KMS-11 (cell line): Measurements from ENCODE around the gene CLN6.

ENCODE experiments used
- H2AFZ ChIP-seq: fragments of 200-600 bp; sonication (generic); 2 replicates; pipeline ENCODE4 v1.6.1; 2016; ENCODE audit warnings: antibody characterized with exemption, mixed run types, low read depth
- H3K27ac ChIP-seq: fragments of 200-600 bp; sonication (generic); 2 replicates; pipeline ENCODE4 v1.6.1; 2016; ENCODE audit warnings: mild to moderate bottlenecking, mixed run types
- H3K27me3 ChIP-seq: fragments of 200-600 bp; sonication (generic); 2 replicates; pipeline ENCODE4 v1.6.1; 2017; ENCODE audit warnings: mild to moderate bottlenecking, low read depth, mixed run types, moderate library complexity; ENCODE audit not compliant: insufficient read depth
- H3K36me3 ChIP-seq: fragments of 200-600 bp; sonication (generic); 2 replicates; pipeline ENCODE4 v1.6.1; 2017; ENCODE audit warnings: mild to moderate bottlenecking, mixed run types; ENCODE audit not compliant: insufficient read depth
- H3K4me1 ChIP-seq: fragments of 200-600 bp; sonication (generic); 2 replicates; pipeline ENCODE4 v1.6.1; 2016; ENCODE audit warnings: mild to moderate bottlenecking, low read depth, mixed run types; ENCODE audit not compliant: poor library complexity, severe bottlenecking
- H3K4me2 ChIP-seq: fragments of 200-600 bp; sonication (generic); 2 replicates; pipeline ENCODE4 v1.7.0; 2016; ENCODE audit warnings: mild to moderate bottlenecking, mixed run types
- H3K4me3 ChIP-seq: fragments of 200-600 bp; sonication (generic); IDR thresholded peaks from 2 replicates; pipeline ENCODE4 v1.6.1; 2017; ENCODE audit warnings: low read depth, low read length, mixed read lengths; ENCODE audit not compliant: insufficient read depth
- H3K79me2 ChIP-seq: fragments of 200-600 bp; sonication (generic); 2 replicates; pipeline ENCODE4 v1.6.1; 2016; ENCODE audit warnings: low read depth, mixed run types; ENCODE audit not compliant: insufficient read depth
- H3K9ac ChIP-seq: fragments of 200-600 bp; sonication (generic); 2 replicates; pipeline ENCODE4 v1.6.1; 2016; ENCODE audit warnings: mild to moderate bottlenecking, mixed run types
- H4K20me1 ChIP-seq: fragments of 200-600 bp; sonication (generic); 2 replicates; pipeline ENCODE4 v1.6.1; 2016; ENCODE audit warnings: mild to moderate bottlenecking, mixed run types; ENCODE audit not compliant: insufficient read depth
- CTCF ChIP-seq: fragments of 200-600 bp; sonication (generic); conservative IDR thresholded peaks from 2 replicates; pipeline ENCODE4 v1.6.1; 2017; ENCODE audit warnings: low read depth, mild to moderate bottlenecking, antibody characterized with exemption, low read length, moderate library complexity, mixed read lengths

Gene CLN6

GRCh38 chr15:68208636-68209240, 20.8 kb downstream of the CLN6 start:
- TF ChIP-seq CTCF: no peak

GRCh38 chr15:68208136-68208535, 21.4 kb downstream of the CLN6 start:
- H3K4me3 ChIP-seq: no peak overlapping the region
- no peak for TF ChIP-seq CTCF
- H2AFZ ChIP-seq: no peak overlapping the region
- H3K27me3 ChIP-seq: no peaks in the 10 kb centered on the region
- no peak overlapping the region for H3K4me2 ChIP-seq
- H4K20me1 ChIP-seq: no peaks in the 10 kb centered on the region
- no peaks in the 10 kb centered on the region for H3K36me3 ChIP-seq
- no peak overlapping the region for H3K27ac ChIP-seq
- no peak overlapping the region for H3K9ac ChIP-seq
- no peaks in the 10 kb centered on the region for H3K4me1 ChIP-seq
- H3K79me2 ChIP-seq: no peaks in the 10 kb centered on the region; the same call in 1 of the 2 replicates

More at GRCh38 chr15:68208636-68209240, 20.8 kb downstream of the CLN6 start:
- no peak overlapping the region for H3K9ac ChIP-seq
- no peak overlapping the region for H2AFZ ChIP-seq
- H3K36me3 ChIP-seq: no peaks in the 10 kb centered on the region
- no peaks in the 10 kb centered on the region; the same call in 1 of the 2 replicates for H3K79me2 ChIP-seq
- H3K27me3 ChIP-seq: no peaks in the 10 kb centered on the region
- no peaks in the 10 kb centered on the region for H3K4me1 ChIP-seq
- H3K4me3 ChIP-seq: no peak overlapping the region
- H4K20me1 ChIP-seq: no peaks in the 10 kb centered on the region
- no peak overlapping the region for H3K4me2 ChIP-seq
- no peak overlapping the region for H3K27ac ChIP-seq

GRCh38 chr15:68207176-68207935, 22.2 kb downstream of the CLN6 start:
- Histone ChIP-seq H3K4me2 (no peak overlapping the region), H3K79me2 (no peaks in the 10 kb centered on the region; the same call in 1 of the 2 replicates), H3K27ac (no peak overlapping the region), H3K4me1 (no peaks in the 10 kb centered on the region), H3K27me3 (no peaks in the 10 kb centered on the region), H3K9ac (no peak overlapping the region), H4K20me1 (no peaks in the 10 kb centered on the region), H3K4me3 (no peak overlapping the region), H3K36me3 (no peaks in the 10 kb centered on the region), H2AFZ (no peak overlapping the region)
- TF ChIP-seq CTCF: no peak

GRCh38 chr15:68206711-68207151, 22.8 kb downstream of the CLN6 start:
- no peak overlapping the region for H3K4me2 ChIP-seq
- no peak overlapping the region for H2AFZ ChIP-seq
- TF ChIP-seq CTCF: no peak
- H3K27ac ChIP-seq: no peak overlapping the region
- no peaks in the 10 kb centered on the region for H3K4me1 ChIP-seq
- H3K79me2 ChIP-seq: no peaks in the 10 kb centered on the region; the same call in 1 of the 2 replicates
- no peaks in the 10 kb centered on the region for H3K36me3 ChIP-seq
- no peaks in the 10 kb centered on the region for H4K20me1 ChIP-seq
- no peak overlapping the region for H3K4me3 ChIP-seq
- no peaks in the 10 kb centered on the region for H3K27me3 ChIP-seq
- no peak overlapping the region for H3K9ac ChIP-seq
